Adipose tissue (tissue), 3 donors: ENCODE results near the gene ASXL2. TPM values are rescaled to one million over a fixed set of nuclear protein-coding genes. Genes with fewer than 3 reads are reported as not detected.

Experiments used
- H3K27ac ChIP-seq: one replicate; pipeline ENCODE4 v1.5.1; 2013; ENCODE audit warnings: low read depth, low read length
- WGBS, 3 donors: extraction: QIAGEN DNeasy Blood & Tissue Kit; methylation state at CpG; one replicate each; pipeline ENCODE4 v1.1.7; 2013; 5-methylcytosine and 5-hydroxymethylcytosine counted together
- polyA plus RNA-seq, 3 donors: library from polyadenylated mRNA; stranded (reverse); fragments of 200-250 nt; gene quantifications; one replicate each; pipeline ENCODE4 v1.2.3, GENCODE V29; 2013
- donor health status: healthy with polysubstance abuse.
- donor health status: Bipolar disorder and iron deficiency.
- donor health status: healthy.

Gene ASXL2
- polyA plus RNA-seq, 3 donors = 1.8 to 4.1 (median 2.6) TPM

- 91 to 97% (median 92%) methylated on average over 1 of the region's 1 CpG for WGBS, 3 donors
- no peak overlapping the region for H3K27ac ChIP-seq
These were observed 114.7 kb downstream of the ASXL2 start for GRCh38 chr2:25763575-25763974.

- 88 to 96% (median 93%) methylated on average over 1 of the region's 1 CpG for WGBS, 3 donors
These were observed 118.0 kb downstream of the ASXL2 start for GRCh38 chr2:25760297-25760696.

GRCh38 chr2:25758348-25758747, 119.9 kb downstream of the ASXL2 start:
- WGBS, 3 donors = 80 to 96% (median 96%) methylated on average over 1 of the region's 1 CpG
- no peak overlapping the region for H3K27ac ChIP-seq

More at GRCh38 chr2:25760297-25760696, 118.0 kb downstream of the ASXL2 start:
- no peak overlapping the region for H3K27ac ChIP-seq

- WGBS, 3 donors = 48 to 100% (median 94%) methylated on average over 1 of the region's 1 CpG
- no peak overlapping the region for H3K27ac ChIP-seq
These were observed 120.4 kb downstream of the ASXL2 start for GRCh38 chr2:25757906-25758305.

GRCh38 chr2:25756536-25756935, 121.8 kb downstream of the ASXL2 start:
- 65 to 94% (median 67%) methylated on average over 4 of the region's 4 CpGs for WGBS, 3 donors
- H3K27ac ChIP-seq = no peak overlapping the region

GRCh38 chr2:25749676-25750075, 128.6 kb downstream of the ASXL2 start:
- 81 to 94% (median 86%) methylated on average over 5 of the region's 5 CpGs for WGBS, 3 donors

GRCh38 chr2:25744055-25744454, 134.2 kb downstream of the ASXL2 start:
- no peak overlapping the region for H3K27ac ChIP-seq
- 92 to 95% (median 95%) methylated on average over 8 of the region's 8 CpGs for WGBS, 3 donors

More at GRCh38 chr2:25749676-25750075, 128.6 kb downstream of the ASXL2 start:
- no peak overlapping the region for H3K27ac ChIP-seq

GRCh38 chr2:25743132-25743830, 135.0 kb downstream of the ASXL2 start:
- WGBS, 3 donors = 45 to 76% (median 70%) methylated on average over 5 of the region's 5 CpGs
- H3K27ac ChIP-seq = no peak overlapping the region

- 86 to 93% (median 91%) methylated on average over 1 of the region's 1 CpG for WGBS, 3 donors
These were observed 135.8 kb downstream of the ASXL2 start for GRCh38 chr2:25742501-25742900.

GRCh38 chr2:25740810-25741381, 137.4 kb downstream of the ASXL2 start:
- H3K27ac ChIP-seq = no peak overlapping the region
- 42 to 59% (median 51%) methylated on average over 6 of the region's 6 CpGs for WGBS, 3 donors

More at GRCh38 chr2:25742501-25742900, 135.8 kb downstream of the ASXL2 start:
- no peak overlapping the region for H3K27ac ChIP-seq

GRCh38 chr2:25738383-25739343, 139.6 kb downstream of the ASXL2 start:
- WGBS, 3 donors = 60 to 90% (median 86%) methylated on average over 3 of the region's 3 CpGs

GRCh38 chr2:25736899-25737515, 141.3 kb downstream of the ASXL2 start:
- no peak overlapping the region for H3K27ac ChIP-seq
- 49 to 85% (median 80%) methylated on average over 6 of the region's 6 CpGs for WGBS, 3 donors

More at GRCh38 chr2:25738383-25739343, 139.6 kb downstream of the ASXL2 start:
- no peak overlapping the region for H3K27ac ChIP-seq

- WGBS, 3 donors = 60 to 91% (median 89%) methylated on average over 1 of the region's 1 CpG
- H3K27ac ChIP-seq = no peak overlapping the region
These were observed 142.5 kb downstream of the ASXL2 start for GRCh38 chr2:25735835-25736234.

GRCh38 chr2:25728559-25728958, 149.7 kb downstream of the ASXL2 start:
- H3K27ac ChIP-seq = no peak overlapping the region
- 88 to 94% (median 92%) methylated on average over 7 of the region's 7 CpGs for WGBS, 3 donors

GRCh38 chr2:25726522-25726921, 151.8 kb downstream of the ASXL2 start:
- H3K27ac ChIP-seq = no peak overlapping the region
- 63 to 78% (median 63%) methylated on average over 3 of the region's 3 CpGs for WGBS, 3 donors

- no peak overlapping the region for H3K27ac ChIP-seq
- WGBS, 3 donors = 96 to 100% (median 98%) methylated on average over 3 of the region's 3 CpGs
These were observed 152.4 kb downstream of the ASXL2 start for GRCh38 chr2:25725877-25726276.

GRCh38 chr2:25724756-25725155, 153.5 kb downstream of the ASXL2 start:
- WGBS, 3 donors = 85 to 94% (median 88%) methylated on average over 6 of the region's 6 CpGs
- H3K27ac ChIP-seq = no peak overlapping the region

- 83 to 92% (median 86%) methylated on average over 3 of the region's 3 CpGs for WGBS, 3 donors
- no peak overlapping the region for H3K27ac ChIP-seq
These were observed 156.1 kb downstream of the ASXL2 start for GRCh38 chr2:25722224-25722623.
